K562 (cell line): Measurements from ENCODE around the gene LRP1B. TPM values are rescaled to one million over a fixed set of nuclear protein-coding genes. Genes with fewer than 3 reads are reported as not detected.

Source experiments
- ATAC-seq: fragments of 200-7000 bp; cut with Tn5 transposase; 3 replicates; pipeline ENCODE4 v1.9.1; 2020; ENCODE audit warnings: moderate library complexity
- BruUV-seq: library from RNA; stranded (reverse); fragments of 400-500 nt; replicated peaks from 2 replicates; lab custom pipeline; 2021; lab: Mats Ljungman, UMichigan
- CTCF ChIA-PET: fragments of 300-600 bp; formaldehyde crosslinking; extraction: SDS; loops from one replicate; lab custom pipeline; 2021; ENCODE audit warnings: low intra/inter-chr PET ratio; lab: Yijun Ruan, JAX
- POLR2A ChIA-PET: fragments of 300-600, 350-650 bp; sonication (Branson Sonifier 250); formaldehyde crosslinking; extraction: SDS; loops from one replicate; lab custom pipeline; 2021; ENCODE audit warnings: antibody characterized with exemption, inconsistent platforms; lab: Yijun Ruan, JAX
- DNase-seq, 4 experiments: peaks; one replicate each; pipeline versions ENCODE4 v3.0.0 to v3.0.0-alpha.2; 2011 to 2018; ENCODE audit warnings: low spot score in 3 of 4, mixed read lengths in 3 of 4; ENCODE audit errors: extremely low read depth in 1 of 4
- FAIRE-seq: peaks from 2 replicates; lab custom pipeline; 2011; peaks lifted over from hg19 to GRCh38; lab: Jason Lieb, UNC
- H2AFZ ChIP-seq: 2 replicates; pipeline ENCODE4 v1.6.0; 2011; ENCODE audit warnings: low read depth, low read length, control low read depth, inconsistent platforms
- H3K27ac ChIP-seq: fragments of 200-600 bp; 3 replicates; pipeline ENCODE4 v1.8.0; 2011; ENCODE audit warnings: low read depth, mild to moderate bottlenecking, control low read depth, inconsistent platforms, low read length, moderate library complexity, mixed read lengths; ENCODE audit errors: extremely low read depth
- H3K27me3 ChIP-seq, 2 experiments: fragments of 300-600 bp in 1 of 2; 2 replicates in 1 of 2; 3 replicates in 1 of 2; pipeline versions ENCODE4 v1.6.0 to v1.8.0; 2011; ENCODE audit warnings: inconsistent platforms in 2 of 2, low read length in 2 of 2, mild to moderate bottlenecking in 1 of 2, mixed read lengths in 1 of 2, moderate library complexity in 1 of 2; ENCODE audit not compliant: control insufficient read depth in 2 of 2, insufficient read depth in 2 of 2
- H3K36me3 ChIP-seq: fragments of 300-600 bp; 3 replicates; pipeline ENCODE4 v1.8.0; 2011; ENCODE audit warnings: mild to moderate bottlenecking, low read length, inconsistent platforms; ENCODE audit not compliant: control insufficient read depth, insufficient read depth
- H3K4me1 ChIP-seq, 2 experiments: fragments of 200-600 bp in 1 of 2; replicated peaks in 1 of 2; 2 replicates in 1 of 2; 3 replicates in 1 of 2; pipeline versions ENCODE4 v1.5.1 to v1.8.0; 2011; ENCODE audit warnings: inconsistent platforms in 2 of 2, low read length in 2 of 2, mild to moderate bottlenecking in 1 of 2, mixed read lengths in 1 of 2, moderate library complexity in 1 of 2; ENCODE audit not compliant: control insufficient read depth in 2 of 2, insufficient read depth in 2 of 2
- H3K4me2 ChIP-seq: 2 replicates; pipeline ENCODE4 v1.6.1; 2011; ENCODE audit warnings: low read length, control low read depth, inconsistent platforms, mixed read lengths; ENCODE audit not compliant: insufficient read depth
- H3K4me3 ChIP-seq: fragments of 200-600 bp; sonication (generic), shearing (Covaris generic); 2 replicates; pipeline ENCODE4 v1.5.1; 2016; ENCODE audit warnings: control low read depth, inconsistent platforms
- H3K79me2 ChIP-seq: fragments of 200-600 bp; 3 replicates; pipeline ENCODE4 v1.8.0; 2011; ENCODE audit warnings: low read length, inconsistent platforms; ENCODE audit not compliant: control insufficient read depth, insufficient read depth
- H3K9ac ChIP-seq, 2 experiments: 2 replicates each; pipeline versions ENCODE4 v1.6.0 to v1.6.1; 2011; ENCODE audit warnings: low read depth in 2 of 2, low read length in 2 of 2, control low read depth in 1 of 2, inconsistent platforms in 1 of 2, mild to moderate bottlenecking in 1 of 2, mixed read lengths in 1 of 2; ENCODE audit not compliant: insufficient read depth in 1 of 2
- H3K9me1 ChIP-seq: one replicate; pipeline ENCODE4 v1.6.0; 2011; ENCODE audit warnings: inconsistent platforms, mild to moderate bottlenecking, low read length, moderate library complexity; ENCODE audit not compliant: control insufficient read depth, insufficient read depth
- H3K9me3 ChIP-seq: replicated peaks from 2 replicates; pipeline ENCODE4 v1.5.1; 2011; ENCODE audit warnings: low read depth, low read length, inconsistent platforms; ENCODE audit not compliant: control insufficient read depth, insufficient read depth
- H4K20me1 ChIP-seq: replicated peaks from 2 replicates; pipeline ENCODE4 v1.6.1; 2011; ENCODE audit warnings: low read length, inconsistent platforms, mixed read lengths; ENCODE audit not compliant: control insufficient read depth, insufficient read depth
- CBFA2T3 ChIP-seq: fragments of 450-650 bp; IDR thresholded peaks from 2 replicates; pipeline ENCODE4 v1.6.1; 2017
- CHD2 ChIP-seq: IDR thresholded peaks from 2 replicates; pipeline ENCODE4 v1.6.1; 2011; ENCODE audit warnings: low read depth, low read length
- HSF4 ChIP-seq: fragments of 250-450 bp; sonication (Bioruptor Pico); IDR thresholded peaks from 2 replicates; pipeline ENCODE4 v2.1.2; 2022; ENCODE audit warnings: mild to moderate bottlenecking, moderate library complexity, borderline replicate concordance
- JUN ChIP-seq, 2 experiments: sonication (generic) in 1 of 2; formaldehyde crosslinking in 1 of 2; IDR thresholded peaks; 2 replicates each; pipeline versions ENCODE4 v1.6.1 to v1.8.0; 2012 to 2022; ENCODE audit warnings: borderline replicate concordance in 2 of 2, mild to moderate bottlenecking in 2 of 2, improper control_type of control experiment in 1 of 2, low read depth in 1 of 2, low read length in 1 of 2, missing genetic modification reagents in 1 of 2
- MECOM ChIP-seq: fragments of 250-450 bp; sonication (Bioruptor Pico); IDR thresholded peaks from 2 replicates; pipeline ENCODE4 v1.8.0; 2022; ENCODE audit warnings: inconsistent platforms
- SMAD4 ChIP-seq: fragments of 250-450 bp; sonication (Bioruptor Pico); conservative IDR thresholded peaks from 2 replicates; pipeline ENCODE4 v1.8.0; 2021; ENCODE audit warnings: inconsistent platforms, mild to moderate bottlenecking, moderate library complexity
- SUPT5H ChIP-seq: fragments of 450-650 bp; IDR thresholded peaks from 2 replicates; pipeline ENCODE4 v1.6.1; 2016
- ZC3H11A ChIP-seq: IDR thresholded peaks from 2 replicates; pipeline ENCODE4 v1.6.1; 2012; ENCODE audit warnings: low read depth, low read length, improper control_type of control experiment
- WGBS: fragments of 100-300 bp; shearing (Covaris generic); methylation state at CpG from one replicate; pipeline ENCODE4 v1.1.6; 2016; ENCODE audit warnings: low coverage, mixed read lengths; ENCODE audit not compliant: insufficient coverage; ENCODE audit errors: missing lambda C conversion rate; 5-methylcytosine and 5-hydroxymethylcytosine counted together
- in situ Hi-C: fragments of 300-500 bp; cut with MboI; formaldehyde crosslinking; loops from 4 replicates; pipeline ENCODE4 v1.15.0; 2018; ENCODE audit warnings: inconsistent platforms, mixed read lengths
- intact Hi-C: fragments of 100-400 bp; cut with micrococcal nuclease; formaldehyde crosslinking; loops from 2 replicates; pipeline ENCODE4 v1.14.2; 2022
- polyA plus RNA-seq, 8 experiments: library from polyadenylated mRNA; depleted of rRNA in 4 of 8; stranded (reverse) in 5 of 8; unstranded in 3 of 8; fragments of >200 nt; fragmentation: Nextera tagmentation in 2 of 8; fragmentation: Illumina TruSeq in 1 of 8; extraction: Ambion mirVana in 2 of 8; extraction: Trizol in 1 of 8; gene quantifications; 2 replicates each; pipeline versions ENCODE4 v1.2.1 to v1.2.3, GENCODE V29; 2011 to 2014; ENCODE audit warnings: inconsistent platforms in 1 of 8, missing spikeins in 1 of 8
- total RNA-seq, 7 experiments: library from RNA; depleted of rRNA in 6 of 7; stranded (reverse); fragments of >200 nt in 6 of 7; fragmentation: Illumina TruSeq in 2 of 7; extraction: Trizol in 2 of 7; gene quantifications; 2 replicates each; pipeline versions ENCODE4 v1.2.1 to v1.2.3, GENCODE V29; 2011 to 2021; ENCODE audit warnings: low replicate concordance in 1 of 7
- TF ChIP-seq, protein P1 (sequence below): sonication (generic); formaldehyde crosslinking; IDR thresholded peaks from 2 replicates; pipeline ENCODE4 v1.8.0; 2022; ENCODE audit warnings: mild to moderate bottlenecking, missing genetic modification reagents, borderline replicate concordance
- TF ChIP-seq, protein P2 (sequence below), 2 experiments: fragments of 200-800 bp in 1 of 2; sonication (Bioruptor generic) in 1 of 2; sonication (generic) in 1 of 2; formaldehyde crosslinking in 1 of 2; IDR thresholded peaks in 1 of 2; conservative IDR thresholded peaks in 1 of 2; 2 replicates each; pipeline versions ENCODE4 v1.5.0 to v1.6.1; 2016 to 2020; ENCODE audit warnings: missing compliant biosample characterization in 1 of 2, missing genetic modification characterization in 1 of 2, missing genetic modification reagents in 1 of 2
- TF ChIP-seq, protein P3 (sequence below): fragments of 450-650 bp; conservative IDR thresholded peaks from 2 replicates; pipeline ENCODE4 v1.6.1; 2016; ENCODE audit warnings: missing genetic modification characterization, low read depth, mild to moderate bottlenecking, missing compliant biosample characterization, moderate library complexity

LRP1B gene
- total and polyA plus RNA-seq, 9 of the 15 experiments (the other 6 are each of a cell fraction or from before 2014, with no cell fraction given): not detected

DNA sequence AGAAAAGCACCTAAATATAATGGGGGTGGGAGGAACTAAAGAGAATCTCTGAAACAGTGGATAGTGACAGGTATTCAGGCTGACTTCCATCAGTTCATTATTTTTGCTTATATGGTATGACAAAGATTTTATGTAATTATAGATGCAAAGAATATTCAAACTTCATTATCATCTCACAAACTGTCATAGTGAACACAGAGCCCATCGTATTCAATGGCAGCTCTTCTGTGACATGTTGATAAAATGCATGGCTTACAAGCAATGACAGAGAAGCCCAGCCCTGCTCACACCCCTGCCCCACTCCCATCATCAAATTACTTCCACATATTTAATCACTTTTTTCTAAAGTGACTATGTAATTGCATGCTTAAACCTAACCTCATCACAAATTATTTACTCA is 904.3 kb downstream of the LRP1B start:
- intact Hi-C loops: no loop called here
- WGBS: 8% methylated on average over 1 of the region's 1 CpG
- Histone ChIP-seq H3K79me2 (no peaks in the 10 kb centered on the region), H3K36me3 (no peaks in the 10 kb centered on the region), H3K4me1 (no peaks in the 10 kb centered on the region), H3K9me3 (no peaks in the 10 kb centered on the region), H3K27me3 (no peaks in the 10 kb centered on the region), H3K4me3 (no peak overlapping the region), H3K27ac (no peak overlapping the region), H3K9me1 (no peaks in the 10 kb centered on the region), H2AFZ (no peak overlapping the region), H3K4me2 (no peak overlapping the region)
- in situ Hi-C loops: no loop called here
- FAIRE-seq: no peak
- no peak for DNase-seq
- POLR2A ChIA-PET: no interaction called here
- CTCF ChIA-PET: no interaction called here
- ATAC-seq: no peak
- TF ChIP-seq ZC3H11A: no peak
- TF ChIP-seq, protein P1, sequence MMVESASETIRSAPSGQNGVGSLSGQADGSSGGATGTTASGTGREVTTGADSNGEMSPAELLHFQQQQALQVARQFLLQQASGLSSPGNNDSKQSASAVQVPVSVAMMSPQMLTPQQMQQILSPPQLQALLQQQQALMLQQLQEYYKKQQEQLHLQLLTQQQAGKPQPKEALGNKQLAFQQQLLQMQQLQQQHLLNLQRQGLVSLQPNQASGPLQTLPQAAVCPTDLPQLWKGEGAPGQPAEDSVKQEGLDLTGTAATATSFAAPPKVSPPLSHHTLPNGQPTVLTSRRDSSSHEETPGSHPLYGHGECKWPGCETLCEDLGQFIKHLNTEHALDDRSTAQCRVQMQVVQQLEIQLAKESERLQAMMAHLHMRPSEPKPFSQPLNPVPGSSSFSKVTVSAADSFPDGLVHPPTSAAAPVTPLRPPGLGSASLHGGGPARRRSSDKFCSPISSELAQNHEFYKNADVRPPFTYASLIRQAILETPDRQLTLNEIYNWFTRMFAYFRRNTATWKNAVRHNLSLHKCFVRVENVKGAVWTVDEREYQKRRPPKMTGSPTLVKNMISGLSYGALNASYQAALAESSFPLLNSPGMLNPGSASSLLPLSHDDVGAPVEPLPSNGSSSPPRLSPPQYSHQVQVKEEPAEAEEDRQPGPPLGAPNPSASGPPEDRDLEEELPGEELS: no peak
- TF ChIP-seq, protein P2, sequence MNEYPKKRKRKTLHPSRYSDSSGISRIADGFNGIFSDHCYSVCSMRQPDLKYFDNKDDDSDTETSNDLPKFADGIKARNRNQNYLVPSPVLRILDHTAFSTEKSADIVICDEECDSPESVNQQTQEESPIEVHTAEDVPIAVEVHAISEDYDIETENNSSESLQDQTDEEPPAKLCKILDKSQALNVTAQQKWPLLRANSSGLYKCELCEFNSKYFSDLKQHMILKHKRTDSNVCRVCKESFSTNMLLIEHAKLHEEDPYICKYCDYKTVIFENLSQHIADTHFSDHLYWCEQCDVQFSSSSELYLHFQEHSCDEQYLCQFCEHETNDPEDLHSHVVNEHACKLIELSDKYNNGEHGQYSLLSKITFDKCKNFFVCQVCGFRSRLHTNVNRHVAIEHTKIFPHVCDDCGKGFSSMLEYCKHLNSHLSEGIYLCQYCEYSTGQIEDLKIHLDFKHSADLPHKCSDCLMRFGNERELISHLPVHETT (CRISPR knock-in tag; conservative IDR thresholded peaks at IDR 0.05 in 1 of 2, IDR thresholded peaks at IDR 0.05 in 1 of 2): no peak
- no peak for TF ChIP-seq JUN (IDR thresholded peaks at IDR 0.05; ENCODE audit: borderline replicate concordance, low read depth, low read length)
- TF ChIP-seq JUN (CRISPR knock-in tag; IDR thresholded peaks at IDR 0.05; ENCODE audit: borderline replicate concordance): no peak
- TF ChIP-seq, protein P3, sequence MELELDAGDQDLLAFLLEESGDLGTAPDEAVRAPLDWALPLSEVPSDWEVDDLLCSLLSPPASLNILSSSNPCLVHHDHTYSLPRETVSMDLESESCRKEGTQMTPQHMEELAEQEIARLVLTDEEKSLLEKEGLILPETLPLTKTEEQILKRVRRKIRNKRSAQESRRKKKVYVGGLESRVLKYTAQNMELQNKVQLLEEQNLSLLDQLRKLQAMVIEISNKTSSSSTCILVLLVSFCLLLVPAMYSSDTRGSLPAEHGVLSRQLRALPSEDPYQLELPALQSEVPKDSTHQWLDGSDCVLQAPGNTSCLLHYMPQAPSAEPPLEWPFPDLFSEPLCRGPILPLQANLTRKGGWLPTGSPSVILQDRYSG (tag): no peak
- TF ChIP-seq SMAD4 (CRISPR knock-in tag): no peak
- no peak for TF ChIP-seq CBFA2T3
- no peak for TF ChIP-seq CHD2
- no peak for TF ChIP-seq HSF4 (CRISPR knock-in tag)
- TF ChIP-seq SUPT5H: no peak
- TF ChIP-seq MECOM (CRISPR knock-in tag): no peak
- TF ChIP-seq, all 486 proteins: peak for 0
- H4K20me1 ChIP-seq: no peaks in the 10 kb centered on the region
- no TSS peak for BruUV-seq
- no peak overlapping the region for H3K9ac ChIP-seq
